Liver (tissue), 9 donors: ENCODE measurements around the gene PMM1. TPM values are rescaled to one million over a fixed set of nuclear protein-coding genes. Genes with fewer than 3 reads are reported as not detected.
"Not testable (repeated sequence)": the region's sequence is repeated elsewhere in the genome, so short reads cannot be mapped to it uniquely, and the experiment has no call there.

ENCODE experiments used
- DNase-seq: peaks from one replicate; pipeline ENCODE4 v3.0.0-alpha.2; 2017; ENCODE audit warnings: low spot score
- H3K27ac ChIP-seq, 2 donors: one replicate each; pipeline ENCODE4 v1.7.0; 2013; ENCODE audit warnings: inconsistent platforms in 2 of 2, low read length in 2 of 2, control low read depth in 1 of 2, low read depth in 1 of 2, mild to moderate bottlenecking in 1 of 2
- H3K27me3 ChIP-seq, 4 donors: one replicate each; pipeline versions ENCODE4 v1.6.1 to v1.7.0; 2013; ENCODE audit warnings: low read length in 3 of 4, inconsistent platforms in 1 of 4, mild to moderate bottlenecking in 1 of 4, moderate library complexity in 1 of 4; ENCODE audit not compliant: control insufficient read depth in 4 of 4, insufficient read depth in 4 of 4
- H3K36me3 ChIP-seq, 4 donors: one replicate each; pipeline versions ENCODE4 v1.6.1 to v1.7.0; 2013; ENCODE audit warnings: low read length in 3 of 4, mild to moderate bottlenecking in 3 of 4, low read depth in 1 of 4, moderate library complexity in 1 of 4; ENCODE audit not compliant: control insufficient read depth in 4 of 4, insufficient read depth in 3 of 4
- H3K4me1 ChIP-seq, 4 donors: one replicate each; pipeline versions ENCODE4 v1.6.1 to v1.7.0; 2013; ENCODE audit warnings: low read length in 3 of 4, mild to moderate bottlenecking in 3 of 4, moderate library complexity in 1 of 4; ENCODE audit not compliant: control insufficient read depth in 4 of 4, insufficient read depth in 4 of 4
- H3K4me3 ChIP-seq, 3 donors: one replicate each; pipeline versions ENCODE4 v1.6.1 to v1.7.0; 2013; ENCODE audit warnings: low read length in 3 of 3, control low read depth in 1 of 3, low read depth in 1 of 3, mild to moderate bottlenecking in 1 of 3
- H3K9ac ChIP-seq, 2 donors: one replicate each; pipeline ENCODE4 v1.7.0; 2013; ENCODE audit warnings: low read length in 2 of 2, mild to moderate bottlenecking in 2 of 2, moderate library complexity in 2 of 2, control low read depth in 1 of 2, low read depth in 1 of 2
- H3K9me3 ChIP-seq, 4 donors: one replicate each; pipeline versions ENCODE4 v1.6.1 to v1.7.0; 2013; ENCODE audit warnings: low read length in 3 of 4; ENCODE audit not compliant: control insufficient read depth in 4 of 4
- ATF3 ChIP-seq: IDR thresholded peaks from 2 replicates; pipeline ENCODE4 v1.6.1; 2016; ENCODE audit warnings: antibody characterized with exemption
- CTCF ChIP-seq: fragments of 150-350 bp; IDR thresholded peaks from 2 replicates; pipeline ENCODE4 v1.5.1; 2017; ENCODE audit warnings: improper control_type of control experiment, low read depth, low read length; ENCODE audit not compliant: missing input control
- EGR1 ChIP-seq, 2 donors: IDR thresholded peaks; 2 replicates each; pipeline ENCODE4 v1.6.1; 2016 to 2018; ENCODE audit warnings: antibody characterized with exemption in 2 of 2, low read depth in 2 of 2
- FOXA1 ChIP-seq: IDR thresholded peaks from 2 replicates; pipeline ENCODE4 v1.6.1; 2016; ENCODE audit warnings: antibody characterized with exemption
- JUND ChIP-seq, 2 donors: IDR thresholded peaks; 2 replicates each; pipeline ENCODE4 v1.6.1; 2016; ENCODE audit warnings: antibody characterized with exemption in 2 of 2
- NR2F2 ChIP-seq: IDR thresholded peaks from 2 replicates; pipeline ENCODE4 v1.6.1; 2016; ENCODE audit warnings: antibody characterized with exemption
- RAD21 ChIP-seq, 2 donors: IDR thresholded peaks; 2 replicates each; pipeline ENCODE4 v1.6.1; 2016; ENCODE audit warnings: antibody characterized with exemption in 2 of 2, mild to moderate bottlenecking in 2 of 2
- RXRA ChIP-seq, 2 donors: IDR thresholded peaks; 2 replicates each; pipeline ENCODE4 v1.6.1; 2017 to 2018; ENCODE audit warnings: antibody characterized with exemption in 2 of 2, mild to moderate bottlenecking in 1 of 2
- SP1 ChIP-seq: IDR thresholded peaks from 2 replicates; pipeline ENCODE4 v1.6.1; 2018; ENCODE audit warnings: antibody characterized with exemption, mild to moderate bottlenecking
- TAF1 ChIP-seq: conservative IDR thresholded peaks from 2 replicates; pipeline ENCODE4 v1.6.1; 2016; ENCODE audit warnings: antibody characterized with exemption, mild to moderate bottlenecking
- WGBS: extraction: QIAGEN DNeasy Blood & Tissue Kit; methylation state at CpG from one replicate; pipeline ENCODE4 v1.1.7; 2013; 5-methylcytosine and 5-hydroxymethylcytosine counted together
- polyA plus RNA-seq, 2 donors: library from polyadenylated mRNA; stranded (reverse) in 1 of 2; unstranded in 1 of 2; fragments of 200-250 nt in 1 of 2; fragments of >200 nt in 1 of 2; fragmentation: Nextera tagmentation in 1 of 2; extraction: Ambion mirVana in 1 of 2; gene quantifications; one replicate each; pipeline versions ENCODE4 v1.2.1 to v1.2.3, GENCODE V29; 2013 to 2015
- total RNA-seq, 2 donors: library from RNA; depleted of rRNA; stranded (reverse); fragments of >200 nt; gene quantifications; one replicate each; pipeline ENCODE4 v1.2.3, GENCODE V29; 2014
- TF ChIP-seq, protein P1 (sequence below): IDR thresholded peaks from 2 replicates; pipeline ENCODE4 v1.6.1; 2016; ENCODE audit warnings: antibody characterized with exemption, mild to moderate bottlenecking
- TF ChIP-seq, protein P2 (sequence below): IDR thresholded peaks from 2 replicates; pipeline ENCODE4 v1.6.1; 2016; ENCODE audit warnings: antibody characterized with exemption
- TF ChIP-seq, protein P3 (sequence below): IDR thresholded peaks from 2 replicates; pipeline ENCODE4 v1.6.1; 2016; ENCODE audit warnings: antibody characterized with exemption
- donor health status: healthy.
- donor health status: healthy.
- donor health status: healthy.
- donor health status: healthy.
- donor health status: healthy.

PMM1 gene
- total and polyA plus RNA-seq, 4 donors, result 24.9 to 50.2 (median 32.6) TPM

- TF ChIP-seq EGR1 (IDR thresholded peaks at IDR 0.05; ENCODE audit: low read depth in 2 of 2) (no peak), RAD21 (IDR thresholded peaks at IDR 0.05) (peak; percentile 82 to 92), NR2F2 (no peak), CTCF (peak; percentile 68), RXRA (IDR thresholded peaks at IDR 0.05) (peak in 1 of 2 donors; percentile 16)
- peaks cover 4 to 16% (median 15%) of the 10 kb centered on the region in 4 donors for H3K36me3 ChIP-seq
- peak; percentile 76 for DNase-seq
- peaks cover 0 to 12% (median 5%) of the 10 kb centered on the region in 4 donors for H3K4me1 ChIP-seq
- 48% methylated on average over 13 of the region's 13 CpGs for WGBS
- no peak overlapping the region for H3K27ac ChIP-seq
- H3K9me3 ChIP-seq, result no peaks in the 10 kb centered on the region
- H3K27me3 ChIP-seq, result no peaks in the 10 kb centered on the region
- H3K9ac ChIP-seq, result no peak overlapping the region
- no peak overlapping the region for H3K4me3 ChIP-seq
These were observed 7.4 kb upstream of the PMM1 start for GRCh38 chr22:41596776-41597634.

GRCh38 chr22:41595703-41596102, 6.1 kb upstream of the PMM1 start:
- Histone ChIP-seq H3K9me3 (no peaks in the 10 kb centered on the region), H3K4me3 (no peak overlapping the region), H3K27ac (no peak overlapping the region), H3K4me1 (peaks cover 0 to 12% (median 5%) of the 10 kb centered on the region in 4 donors), H3K36me3 (peaks cover 0 to 8% (median 7%) of the 10 kb centered on the region in 4 donors), H3K27me3 (no peaks in the 10 kb centered on the region), H3K9ac (no peak overlapping the region)
- TF ChIP-seq ATF3 (no peak), RAD21 (IDR thresholded peaks at IDR 0.05) (no peak), SP1 (no peak), TAF1 (no peak), JUND (IDR thresholded peaks at IDR 0.05) (no peak), FOXA1 (no peak)
- TF ChIP-seq, protein P1, sequence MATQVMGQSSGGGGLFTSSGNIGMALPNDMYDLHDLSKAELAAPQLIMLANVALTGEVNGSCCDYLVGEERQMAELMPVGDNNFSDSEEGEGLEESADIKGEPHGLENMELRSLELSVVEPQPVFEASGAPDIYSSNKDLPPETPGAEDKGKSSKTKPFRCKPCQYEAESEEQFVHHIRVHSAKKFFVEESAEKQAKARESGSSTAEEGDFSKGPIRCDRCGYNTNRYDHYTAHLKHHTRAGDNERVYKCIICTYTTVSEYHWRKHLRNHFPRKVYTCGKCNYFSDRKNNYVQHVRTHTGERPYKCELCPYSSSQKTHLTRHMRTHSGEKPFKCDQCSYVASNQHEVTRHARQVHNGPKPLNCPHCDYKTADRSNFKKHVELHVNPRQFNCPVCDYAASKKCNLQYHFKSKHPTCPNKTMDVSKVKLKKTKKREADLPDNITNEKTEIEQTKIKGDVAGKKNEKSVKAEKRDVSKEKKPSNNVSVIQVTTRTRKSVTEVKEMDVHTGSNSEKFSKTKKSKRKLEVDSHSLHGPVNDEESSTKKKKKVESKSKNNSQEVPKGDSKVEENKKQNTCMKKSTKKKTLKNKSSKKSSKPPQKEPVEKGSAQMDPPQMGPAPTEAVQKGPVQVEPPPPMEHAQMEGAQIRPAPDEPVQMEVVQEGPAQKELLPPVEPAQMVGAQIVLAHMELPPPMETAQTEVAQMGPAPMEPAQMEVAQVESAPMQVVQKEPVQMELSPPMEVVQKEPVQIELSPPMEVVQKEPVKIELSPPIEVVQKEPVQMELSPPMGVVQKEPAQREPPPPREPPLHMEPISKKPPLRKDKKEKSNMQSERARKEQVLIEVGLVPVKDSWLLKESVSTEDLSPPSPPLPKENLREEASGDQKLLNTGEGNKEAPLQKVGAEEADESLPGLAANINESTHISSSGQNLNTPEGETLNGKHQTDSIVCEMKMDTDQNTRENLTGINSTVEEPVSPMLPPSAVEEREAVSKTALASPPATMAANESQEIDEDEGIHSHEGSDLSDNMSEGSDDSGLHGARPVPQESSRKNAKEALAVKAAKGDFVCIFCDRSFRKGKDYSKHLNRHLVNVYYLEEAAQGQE, result no peak
- TF ChIP-seq, protein P2, sequence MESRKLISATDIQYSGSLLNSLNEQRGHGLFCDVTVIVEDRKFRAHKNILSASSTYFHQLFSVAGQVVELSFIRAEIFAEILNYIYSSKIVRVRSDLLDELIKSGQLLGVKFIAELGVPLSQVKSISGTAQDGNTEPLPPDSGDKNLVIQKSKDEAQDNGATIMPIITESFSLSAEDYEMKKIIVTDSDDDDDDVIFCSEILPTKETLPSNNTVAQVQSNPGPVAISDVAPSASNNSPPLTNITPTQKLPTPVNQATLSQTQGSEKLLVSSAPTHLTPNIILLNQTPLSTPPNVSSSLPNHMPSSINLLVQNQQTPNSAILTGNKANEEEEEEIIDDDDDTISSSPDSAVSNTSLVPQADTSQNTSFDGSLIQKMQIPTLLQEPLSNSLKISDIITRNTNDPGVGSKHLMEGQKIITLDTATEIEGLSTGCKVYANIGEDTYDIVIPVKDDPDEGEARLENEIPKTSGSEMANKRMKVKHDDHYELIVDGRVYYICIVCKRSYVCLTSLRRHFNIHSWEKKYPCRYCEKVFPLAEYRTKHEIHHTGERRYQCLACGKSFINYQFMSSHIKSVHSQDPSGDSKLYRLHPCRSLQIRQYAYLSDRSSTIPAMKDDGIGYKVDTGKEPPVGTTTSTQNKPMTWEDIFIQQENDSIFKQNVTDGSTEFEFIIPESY, result no peak
- TF ChIP-seq, protein P3, sequence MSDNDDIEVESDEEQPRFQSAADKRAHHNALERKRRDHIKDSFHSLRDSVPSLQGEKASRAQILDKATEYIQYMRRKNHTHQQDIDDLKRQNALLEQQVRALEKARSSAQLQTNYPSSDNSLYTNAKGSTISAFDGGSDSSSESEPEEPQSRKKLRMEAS, result no peak
- DNase-seq, result no peak
- 86% methylated on average over 5 of the region's 5 CpGs for WGBS

DNA sequence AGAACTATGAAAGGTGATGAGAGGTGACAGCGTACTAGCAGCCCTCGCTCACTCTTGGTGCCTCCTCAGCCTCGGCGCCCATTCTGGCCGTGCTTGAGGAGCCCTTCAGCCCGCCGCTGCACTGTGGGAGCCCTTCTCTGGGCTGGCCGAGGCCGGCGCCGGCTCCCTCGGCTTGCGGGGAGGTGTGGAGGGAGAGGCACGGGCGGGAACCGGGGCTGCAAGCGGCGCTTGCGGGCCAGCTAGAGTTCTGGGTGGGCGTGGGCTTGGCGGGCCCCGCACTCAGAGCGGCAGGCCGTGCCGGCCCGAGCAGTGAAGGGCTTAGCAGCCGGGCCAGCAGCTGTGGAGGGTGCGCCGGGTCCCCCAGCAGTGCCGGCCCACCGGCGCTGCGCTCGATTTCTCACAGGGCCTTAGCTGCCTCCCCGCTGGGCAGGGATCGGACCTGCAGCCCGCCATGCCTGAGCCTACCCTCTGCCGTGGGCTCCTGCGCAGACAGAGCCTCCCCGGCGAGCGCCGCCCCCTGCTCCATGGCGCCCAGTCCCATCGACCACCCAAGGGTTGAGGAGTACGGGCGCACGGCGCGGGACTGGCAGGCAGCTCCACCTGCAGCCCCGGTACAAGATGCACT, 3.8 kb upstream of the PMM1 start:
- 96% methylated on average over 51 of the region's 51 CpGs for WGBS
- H3K36me3 ChIP-seq, H3K9me3 ChIP-seq, H3K27me3 ChIP-seq, H3K9ac ChIP-seq, H3K27ac ChIP-seq, H3K4me3 ChIP-seq, DNase-seq: not testable (repeated sequence)
- H3K4me1 ChIP-seq, result peaks cover 4 to 24% (median 15%) of the 10 kb centered on the region in 4 donors
